Mammary epithelial cell (primary cell): ENCODE results near the gene RSAD1.

Source experiments
- EZH2 ChIP-seq: IDR thresholded peaks from 2 replicates; pipeline ENCODE4 v1.6.1; 2012; ENCODE audit warnings: low read length, inconsistent platforms, borderline replicate concordance
- TF ChIP-seq, protein P1 (sequence below), 2 donors: IDR thresholded peaks in 1 of 2; conservative IDR thresholded peaks in 1 of 2; 2 replicates each; pipeline ENCODE4 v1.5.1; 2011 to 2012; ENCODE audit warnings: inconsistent platforms in 2 of 2, low read length in 2 of 2, mild to moderate bottlenecking in 2 of 2, control low read depth in 1 of 2, low read depth in 1 of 2; ENCODE audit not compliant: insufficient read depth in 1 of 2; ENCODE audit errors: extremely low read depth in 1 of 2

DNA sequence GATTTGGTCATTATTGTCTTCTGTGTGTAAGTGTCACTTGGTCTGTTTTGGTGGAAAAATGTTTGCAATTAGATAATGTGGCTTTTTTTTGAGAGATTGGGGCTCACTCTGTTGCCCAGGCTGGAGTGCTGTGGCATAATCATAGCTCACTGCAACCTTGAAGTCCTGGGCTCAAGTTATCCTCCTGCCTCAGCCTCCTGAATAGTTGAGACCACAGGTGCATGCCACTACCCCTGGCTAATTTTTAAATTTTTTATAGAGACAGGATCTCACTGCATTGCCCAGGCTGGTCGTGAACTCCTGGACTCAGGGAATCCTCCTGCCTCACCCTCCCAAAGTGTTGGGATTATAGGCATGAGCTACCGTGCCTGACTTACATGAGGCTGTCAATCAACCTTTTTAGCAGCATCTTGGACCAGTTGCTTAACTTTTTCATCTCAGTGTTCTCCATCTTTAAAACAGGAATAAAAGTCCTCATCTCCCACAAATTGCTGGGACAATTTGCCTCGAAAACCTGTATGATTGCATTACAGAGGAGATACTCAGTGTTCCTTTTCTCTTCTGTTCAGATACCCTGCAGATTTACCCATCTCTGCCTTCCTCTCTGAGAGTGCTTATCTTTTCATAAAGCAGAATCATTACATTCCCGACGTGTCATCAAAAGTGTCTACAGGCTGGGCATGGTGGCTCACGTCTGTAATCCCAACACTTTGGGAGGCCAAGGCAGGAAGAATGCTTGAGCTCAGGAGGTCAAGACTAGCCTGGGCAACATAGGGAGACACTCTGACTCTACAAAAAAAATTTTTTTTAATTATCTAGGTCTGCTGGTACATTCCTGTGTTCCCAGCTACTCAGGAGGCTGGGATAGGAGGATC is 33.6 kb upstream of the RSAD1 start:
- TF ChIP-seq, protein P1, sequence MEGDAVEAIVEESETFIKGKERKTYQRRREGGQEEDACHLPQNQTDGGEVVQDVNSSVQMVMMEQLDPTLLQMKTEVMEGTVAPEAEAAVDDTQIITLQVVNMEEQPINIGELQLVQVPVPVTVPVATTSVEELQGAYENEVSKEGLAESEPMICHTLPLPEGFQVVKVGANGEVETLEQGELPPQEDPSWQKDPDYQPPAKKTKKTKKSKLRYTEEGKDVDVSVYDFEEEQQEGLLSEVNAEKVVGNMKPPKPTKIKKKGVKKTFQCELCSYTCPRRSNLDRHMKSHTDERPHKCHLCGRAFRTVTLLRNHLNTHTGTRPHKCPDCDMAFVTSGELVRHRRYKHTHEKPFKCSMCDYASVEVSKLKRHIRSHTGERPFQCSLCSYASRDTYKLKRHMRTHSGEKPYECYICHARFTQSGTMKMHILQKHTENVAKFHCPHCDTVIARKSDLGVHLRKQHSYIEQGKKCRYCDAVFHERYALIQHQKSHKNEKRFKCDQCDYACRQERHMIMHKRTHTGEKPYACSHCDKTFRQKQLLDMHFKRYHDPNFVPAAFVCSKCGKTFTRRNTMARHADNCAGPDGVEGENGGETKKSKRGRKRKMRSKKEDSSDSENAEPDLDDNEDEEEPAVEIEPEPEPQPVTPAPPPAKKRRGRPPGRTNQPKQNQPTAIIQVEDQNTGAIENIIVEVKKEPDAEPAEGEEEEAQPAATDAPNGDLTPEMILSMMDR (conservative IDR thresholded peaks at IDR 0.05 in 1 of 2, IDR thresholded peaks at IDR 0.05 in 1 of 2; ENCODE audit: extremely low read depth in 1 of 2, insufficient read depth in 1 of 2, low read depth in 1 of 2, low read length in 2 of 2) = no peak
- TF ChIP-seq EZH2 = no peak
